Stimulated activated CD4-positive, alpha-beta T cell treated with anti-CD3 and anti-CD28 coated beads, Interleukin-15, amount 100 ng/mL, for 24 hours (primary cell): ENCODE results near the gene ZNF550.
A peak's percentile ranks its signal among the peaks of the same experiment; 100 is the strongest.
"Not testable (repeated sequence)": the region's sequence is repeated elsewhere in the genome, so short reads cannot be mapped to it uniquely, and the experiment has no call there.

Source experiments
- DNase-seq: peaks from one replicate; pipeline ENCODE4 v3.0.0-alpha.2; 2020

ZNF550 gene

DNA sequence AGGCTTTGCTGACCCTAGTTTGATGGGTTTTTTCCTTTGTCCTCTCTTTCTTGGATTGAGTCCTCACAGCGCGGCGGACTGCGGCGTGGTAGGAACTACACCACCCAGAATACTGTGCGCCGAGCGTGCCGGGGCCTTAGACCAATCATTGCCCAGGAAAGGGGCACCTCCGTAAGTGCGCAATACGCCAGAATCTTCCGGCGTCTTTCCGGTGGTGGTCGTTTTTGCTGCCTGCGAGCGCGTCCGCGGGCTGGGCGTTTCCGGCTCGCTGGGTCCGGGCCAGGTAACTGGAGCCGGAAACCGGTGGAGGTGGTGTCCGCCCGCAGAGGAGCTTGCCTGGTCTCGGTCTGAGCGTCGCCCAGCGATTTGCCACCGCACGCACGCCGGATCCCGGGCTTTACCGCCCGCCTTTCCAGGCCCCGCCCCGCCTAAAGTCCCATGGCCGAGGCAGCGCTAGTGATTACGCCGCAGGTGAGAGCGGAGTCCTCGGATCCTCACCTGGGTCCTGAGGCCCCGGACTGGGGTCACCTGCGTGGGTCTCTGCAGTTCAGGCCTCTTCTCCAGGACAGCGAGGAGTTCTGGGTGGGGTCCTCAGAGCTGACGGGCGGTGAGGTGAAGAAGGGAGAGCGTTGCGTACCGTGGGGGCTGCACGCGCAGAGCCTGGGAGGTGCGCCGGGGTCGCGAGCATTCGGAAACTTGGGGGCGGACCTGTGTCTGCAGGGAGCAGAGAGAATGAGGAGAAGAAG, 32.4 kb downstream of the ZNF550 start, which contains the start of gene ZNF549:
Gene ZNF549 (plus strand): TSS at position 221 of the 746 bp plus-strand sequence. CDS start 218 bp downstream, at position 439.
- DNase-seq, result peak; percentile 91

DNA sequence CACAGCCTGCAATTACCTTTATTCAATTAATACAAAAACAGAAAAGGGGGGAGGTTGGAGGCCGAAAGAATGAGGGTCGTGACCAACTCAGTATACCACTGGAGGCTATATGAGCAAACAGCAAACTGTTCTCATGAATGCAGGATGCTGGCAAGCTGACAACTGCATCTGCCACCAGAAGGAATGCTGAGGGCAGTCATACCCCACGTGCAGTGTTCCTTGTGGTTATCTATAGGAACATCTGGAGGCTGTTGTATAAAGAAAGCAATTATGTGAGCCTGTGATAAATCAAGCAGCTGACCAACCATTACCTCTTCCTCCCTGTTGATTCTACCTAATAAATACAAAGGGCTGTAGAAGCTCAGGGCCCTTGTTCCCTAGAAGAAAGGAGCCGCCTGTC, 41.6 kb downstream of the ZNF550 start:
- DNase-seq, result not testable (repeated sequence)

DNA sequence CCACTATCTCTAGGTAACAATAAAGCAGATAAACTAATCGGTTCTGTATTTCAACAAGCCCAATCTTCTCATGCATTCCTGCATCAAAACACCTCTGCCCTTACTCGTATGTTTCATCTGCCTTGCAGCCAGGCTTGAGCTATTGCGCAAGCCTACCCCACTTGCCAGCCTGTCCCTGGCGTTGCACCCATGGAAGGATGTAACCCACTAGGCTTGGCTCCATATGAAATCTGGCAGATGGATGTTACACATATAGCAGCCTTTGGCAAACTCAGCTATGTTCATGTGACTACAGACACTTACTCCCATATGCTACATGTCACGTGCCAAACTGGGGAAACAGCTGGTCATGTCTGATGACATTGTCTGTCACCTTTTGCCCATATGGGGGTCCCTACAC, 44.4 kb downstream of the ZNF550 start:
- DNase-seq, result no peak

DNA sequence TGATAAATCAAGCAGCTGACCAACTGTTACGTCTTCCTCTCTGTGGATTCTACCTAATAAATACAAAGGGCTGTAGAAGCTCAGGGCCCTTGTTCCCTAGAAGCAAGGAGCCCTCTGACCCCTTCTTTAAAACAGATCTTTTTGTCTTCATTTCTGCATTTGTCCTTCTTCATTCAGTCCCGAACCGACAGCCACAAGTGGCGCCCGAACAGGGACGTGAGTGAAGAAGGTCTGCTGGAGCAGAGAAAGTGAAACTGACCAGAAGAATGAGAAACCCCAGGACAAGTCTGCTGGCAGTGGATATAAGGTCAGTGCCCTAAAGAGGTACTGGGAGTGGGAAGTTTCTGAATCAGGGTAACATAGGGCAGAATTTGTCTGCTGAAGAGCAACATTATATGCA, 46.8 kb downstream of the ZNF550 start:
- no peak for DNase-seq

DNA sequence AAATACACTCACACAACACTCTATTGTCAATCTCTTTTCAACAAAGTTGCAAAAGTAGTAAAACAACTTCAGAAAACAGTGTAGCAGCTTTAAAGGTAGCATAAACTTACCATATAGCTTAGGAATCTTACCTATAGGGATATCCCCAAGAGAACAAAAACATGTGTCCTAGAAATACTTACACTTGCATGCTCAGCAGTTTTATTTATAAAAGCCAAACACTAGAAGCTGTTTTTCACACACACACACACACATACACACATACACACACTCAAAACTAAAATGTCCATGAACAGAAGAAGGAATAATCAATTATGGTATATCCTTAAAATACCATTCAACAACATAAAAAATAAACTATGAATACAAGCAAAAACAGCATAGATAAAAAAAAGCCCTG, 48.2 kb downstream of the ZNF550 start:
- DNase-seq, result no peak

DNA sequence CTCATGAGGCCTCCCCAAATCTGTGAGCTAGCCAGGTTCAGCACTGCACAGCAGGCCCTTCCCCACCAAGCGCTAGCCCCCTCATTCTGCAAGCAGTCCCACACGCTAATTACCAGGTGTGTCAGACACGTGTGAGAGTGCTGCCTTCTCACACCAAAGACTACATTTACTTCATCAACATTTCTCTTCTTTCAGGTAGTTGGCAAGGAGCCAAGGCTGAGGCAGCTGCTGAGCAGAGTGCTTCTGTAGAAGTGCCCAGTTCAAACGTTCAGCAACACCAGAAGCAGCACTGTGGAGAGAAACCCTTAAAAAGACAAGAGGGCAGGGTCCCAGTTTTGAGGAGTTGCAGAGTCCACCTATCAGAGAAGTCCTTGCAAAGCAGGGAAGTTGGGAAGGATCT, 53.5 kb downstream of the ZNF550 start:
- DNase-seq, result no peak

DNA sequence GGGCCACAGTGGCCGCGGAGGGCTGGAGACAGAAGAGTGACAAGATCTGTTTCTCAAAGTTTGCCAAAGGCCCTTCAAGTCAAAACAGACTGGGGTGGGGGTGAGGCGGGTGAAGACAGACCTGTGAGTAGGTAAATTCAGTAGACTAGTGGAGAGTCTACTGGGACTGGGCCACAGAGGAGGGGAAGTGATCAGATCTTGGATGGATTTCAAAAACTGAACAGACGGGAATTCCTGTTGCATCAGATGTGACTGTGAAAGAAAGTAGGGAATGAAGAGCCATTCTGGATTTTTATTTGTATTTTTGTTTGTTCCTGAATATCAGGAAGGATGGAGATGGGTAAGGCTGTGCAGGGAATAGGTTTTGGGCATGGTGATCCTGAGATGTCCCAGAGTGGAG, 59.3 kb downstream of the ZNF550 start:
- DNase-seq, result not testable (repeated sequence)

DNA sequence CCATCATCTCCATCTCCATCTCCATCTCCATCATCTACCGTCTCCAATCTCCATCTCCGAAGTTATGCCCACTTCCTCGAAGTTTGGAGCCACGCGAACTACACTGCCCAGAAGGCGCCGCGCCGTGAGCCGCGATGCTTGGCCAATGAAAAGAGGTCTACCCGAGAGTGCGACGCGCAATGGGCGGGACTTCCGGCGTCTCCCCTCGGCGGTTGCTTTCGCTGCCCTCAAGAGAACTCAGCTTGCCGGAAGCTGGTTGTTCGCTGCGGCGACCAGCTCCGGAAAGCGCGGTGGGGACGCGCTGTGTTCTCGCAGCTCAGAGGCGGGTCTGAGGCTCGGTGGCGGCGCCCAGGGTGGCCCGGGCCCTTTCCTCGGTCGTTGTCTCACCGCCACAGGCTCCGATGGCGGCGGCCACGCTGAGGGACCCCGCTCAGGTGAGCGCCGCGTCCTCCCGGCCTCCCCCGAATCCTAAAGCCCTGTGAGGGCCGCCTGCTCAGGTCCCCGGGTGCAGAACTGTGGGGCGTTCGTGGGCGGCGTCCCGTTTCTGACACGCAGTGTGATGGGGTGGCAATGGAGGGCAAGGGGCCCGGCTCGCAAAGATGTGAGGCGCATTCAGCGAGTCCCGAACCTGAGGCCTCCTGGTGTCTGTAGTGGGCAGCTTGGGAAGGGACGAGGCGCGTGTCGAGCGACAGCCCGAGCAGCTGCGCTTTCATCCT, 59.8 kb downstream of the ZNF550 start, which contains the start of gene ZNF773:
Gene ZNF773 (plus strand): TSS at position 259 of the 716 bp plus-strand sequence. CDS start 143 bp downstream, at position 402.
- peak; percentile 97 for DNase-seq

DNA sequence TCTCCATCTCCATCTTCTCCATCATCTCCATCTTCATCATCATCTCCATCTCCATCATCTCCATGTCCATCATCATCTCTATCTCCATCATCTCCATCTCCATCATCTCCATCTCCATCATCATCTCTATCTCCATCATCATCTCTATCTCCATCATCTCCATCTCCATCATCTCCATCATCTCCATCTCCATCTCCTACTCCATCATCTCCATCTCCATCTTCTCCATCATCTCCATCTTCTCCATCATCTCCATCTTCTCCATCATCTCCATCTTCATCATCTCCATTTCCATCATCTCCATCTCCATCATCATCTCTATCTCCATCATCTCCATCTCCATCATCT, 60.4 kb downstream of the ZNF550 start:
- not testable (repeated sequence) for DNase-seq

DNA sequence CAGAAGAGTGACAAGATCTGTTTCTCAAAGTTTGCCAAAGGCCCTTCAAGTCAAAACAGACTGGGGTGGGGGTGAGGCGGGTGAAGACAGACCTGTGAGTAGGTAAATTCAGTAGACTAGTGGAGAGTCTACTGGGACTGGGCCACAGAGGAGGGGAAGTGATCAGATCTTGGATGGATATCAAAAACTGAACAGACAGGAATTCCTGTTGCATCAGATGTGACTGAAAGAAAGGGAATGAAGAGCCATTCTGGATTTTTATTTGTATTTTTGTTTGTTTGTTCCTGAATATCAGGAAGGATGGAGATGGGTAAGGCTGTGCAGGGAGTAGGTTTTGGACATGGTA, 71.4 kb downstream of the ZNF550 start:
- not testable (repeated sequence) for DNase-seq

DNA sequence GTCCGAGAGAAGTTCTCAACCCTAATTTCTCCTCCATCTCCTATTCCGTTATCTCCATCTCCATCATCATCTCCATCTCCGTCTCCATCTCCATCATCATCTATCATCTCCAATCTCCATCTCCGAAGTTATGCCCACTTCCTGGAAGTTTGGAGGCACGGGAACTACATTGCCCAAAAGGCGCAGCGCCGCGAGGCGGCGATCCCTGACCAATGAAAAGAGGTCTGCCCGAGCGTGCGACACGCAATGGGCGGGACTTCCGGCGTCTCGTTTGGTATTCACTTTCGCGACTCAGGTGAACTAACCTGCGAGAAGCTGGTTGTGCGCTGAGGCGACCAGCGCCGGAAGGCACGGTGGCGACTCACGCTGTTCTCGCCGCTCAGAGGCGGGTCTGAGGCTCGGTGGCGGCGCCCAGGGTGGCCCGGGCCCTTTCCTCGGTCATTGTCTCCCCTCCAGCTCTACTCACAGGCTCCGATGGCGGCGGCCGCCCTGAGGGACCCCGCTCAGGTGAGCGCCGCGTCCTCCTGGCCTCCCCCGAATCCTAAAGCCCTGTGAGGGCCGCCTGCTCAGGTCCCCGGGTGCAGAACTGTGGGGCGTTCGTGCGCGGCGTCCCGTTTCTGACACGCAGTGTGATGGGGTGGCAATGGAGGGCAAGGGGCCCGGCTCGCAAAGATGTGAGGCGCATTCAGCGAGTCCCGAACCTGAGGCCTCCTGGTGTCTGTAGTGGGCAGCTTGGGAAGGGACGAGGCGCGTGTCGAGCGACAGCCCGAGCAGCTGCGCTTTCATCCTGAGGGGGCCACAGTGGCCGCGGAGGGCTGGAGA, 72.0 kb downstream of the ZNF550 start, which contains the start of gene ZNF419:
Gene ZNF419 (plus strand): TSS at position 274 of the 822 bp plus-strand sequence. CDS start 201 bp downstream, at position 475.
- peak; percentile 95 for DNase-seq
